ENCODE measurements around the gene MAP3K6.

DNA sequence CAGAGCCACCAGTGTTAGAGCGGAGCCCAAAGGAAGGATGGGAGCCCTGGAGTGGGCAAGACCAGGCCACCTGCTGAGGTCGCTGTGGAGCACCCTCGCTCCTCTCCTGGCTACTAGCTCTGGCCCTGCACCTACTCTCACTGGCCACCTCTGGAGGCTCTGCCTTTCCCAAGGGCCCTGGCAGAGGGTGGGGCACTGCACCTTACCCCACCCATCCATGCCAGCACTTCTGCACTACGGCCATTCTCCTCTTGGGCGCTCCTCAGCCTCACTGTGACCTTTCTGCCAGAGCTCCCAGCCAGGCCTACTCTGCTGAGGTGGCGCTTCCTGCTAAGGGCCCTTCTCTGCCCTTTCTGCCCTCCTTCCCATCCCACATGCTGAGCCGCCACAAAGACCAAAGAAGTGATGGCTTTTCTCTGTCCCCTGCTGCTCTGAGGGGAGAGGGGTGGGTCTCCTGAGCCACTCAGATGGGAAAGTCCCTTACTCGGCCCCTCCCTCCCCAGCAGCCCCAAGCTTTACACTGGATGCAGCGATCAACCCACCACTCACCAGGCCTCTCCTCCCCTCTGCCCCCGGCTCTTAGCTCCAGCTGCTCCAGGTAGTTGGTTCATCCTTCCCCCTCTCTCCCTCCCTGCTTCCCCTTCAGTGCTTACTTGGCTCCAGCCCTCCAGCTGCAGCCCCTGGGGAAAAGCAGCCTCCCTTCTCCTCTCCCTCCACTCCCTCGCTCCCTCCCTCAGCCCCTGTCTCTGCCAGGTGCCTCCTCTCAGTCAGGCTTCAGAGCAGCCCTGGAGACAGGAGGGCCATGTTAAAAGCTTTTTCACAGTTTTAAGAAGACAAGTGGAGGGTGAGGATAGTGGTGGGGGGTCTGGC lies 59.6 kb downstream of the MAP3K6 start:
- TF ChIP-seq, protein P1, sequence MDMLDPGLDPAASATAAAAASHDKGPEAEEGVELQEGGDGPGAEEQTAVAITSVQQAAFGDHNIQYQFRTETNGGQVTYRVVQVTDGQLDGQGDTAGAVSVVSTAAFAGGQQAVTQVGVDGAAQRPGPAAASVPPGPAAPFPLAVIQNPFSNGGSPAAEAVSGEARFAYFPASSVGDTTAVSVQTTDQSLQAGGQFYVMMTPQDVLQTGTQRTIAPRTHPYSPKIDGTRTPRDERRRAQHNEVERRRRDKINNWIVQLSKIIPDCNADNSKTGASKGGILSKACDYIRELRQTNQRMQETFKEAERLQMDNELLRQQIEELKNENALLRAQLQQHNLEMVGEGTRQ (IDR thresholded peaks at IDR 0.05; ENCODE audit: low read depth, low read length) = no peak
- TF ChIP-seq CTCF (conservative IDR thresholded peaks at IDR 0.05; ENCODE audit: low read depth, low read length) (no peak), RCOR1 (IDR thresholded peaks at IDR 0.05; ENCODE audit: insufficient replicate concordance, low read length) (no peak), POLR2A (IDR thresholded peaks at IDR 0.05; ENCODE audit: low read depth, low read length) (no peak), RFX5 (IDR thresholded peaks at IDR 0.05; ENCODE audit: low read depth, low read length) (no peak), RAD21 (IDR thresholded peaks at IDR 0.05; ENCODE audit: low read length) (no peak), MXI1 (IDR thresholded peaks at IDR 0.05; ENCODE audit: borderline replicate concordance, low read depth, low read length) (no peak), CEBPB (IDR thresholded peaks at IDR 0.05; ENCODE audit: low read depth, low read length) (no peak), BHLHE40 (IDR thresholded peaks at IDR 0.05; ENCODE audit: low read depth, low read length) (no peak), CHD1 (IDR thresholded peaks at IDR 0.05; ENCODE audit: low read depth, low read length) (no peak)
- TF ChIP-seq, protein P2, sequence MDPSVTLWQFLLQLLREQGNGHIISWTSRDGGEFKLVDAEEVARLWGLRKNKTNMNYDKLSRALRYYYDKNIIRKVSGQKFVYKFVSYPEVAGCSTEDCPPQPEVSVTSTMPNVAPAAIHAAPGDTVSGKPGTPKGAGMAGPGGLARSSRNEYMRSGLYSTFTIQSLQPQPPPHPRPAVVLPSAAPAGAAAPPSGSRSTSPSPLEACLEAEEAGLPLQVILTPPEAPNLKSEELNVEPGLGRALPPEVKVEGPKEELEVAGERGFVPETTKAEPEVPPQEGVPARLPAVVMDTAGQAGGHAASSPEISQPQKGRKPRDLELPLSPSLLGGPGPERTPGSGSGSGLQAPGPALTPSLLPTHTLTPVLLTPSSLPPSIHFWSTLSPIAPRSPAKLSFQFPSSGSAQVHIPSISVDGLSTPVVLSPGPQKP (IDR thresholded peaks at IDR 0.05; ENCODE audit: borderline replicate concordance, low read depth, low read length) = no peak
